Measurements from ENCODE around the gene PLA2G5.

DNA sequence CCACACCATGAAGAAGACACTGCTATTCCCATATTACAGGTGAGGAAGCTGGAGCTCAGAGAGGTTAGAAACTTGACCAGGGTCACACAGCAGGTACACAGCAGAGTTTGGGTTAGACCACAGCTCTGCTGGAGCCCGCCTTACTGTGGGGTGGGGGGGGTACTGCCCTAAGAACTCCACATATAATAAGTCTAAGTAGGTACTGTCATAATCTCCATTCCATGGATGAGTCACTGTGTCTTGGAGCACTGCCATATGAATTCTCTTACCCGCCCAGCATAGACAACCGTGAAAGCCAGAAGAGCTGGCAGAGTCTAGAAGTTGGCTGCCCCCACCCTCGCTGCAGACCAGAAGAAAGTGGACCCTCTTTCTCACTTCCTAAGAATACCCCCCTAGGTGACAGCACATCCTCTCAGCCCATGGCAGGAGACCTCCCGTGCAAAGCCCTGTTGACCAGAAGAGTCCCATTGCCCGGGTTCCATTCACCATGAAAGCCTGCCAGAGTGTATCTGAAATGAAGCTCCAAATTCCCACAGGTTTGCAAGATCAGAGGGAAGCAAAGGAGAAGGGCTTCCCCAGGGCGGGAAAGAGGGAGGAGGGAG, 54.6 kb downstream of the PLA2G5 start:
- TF ChIP-seq, protein P1, sequence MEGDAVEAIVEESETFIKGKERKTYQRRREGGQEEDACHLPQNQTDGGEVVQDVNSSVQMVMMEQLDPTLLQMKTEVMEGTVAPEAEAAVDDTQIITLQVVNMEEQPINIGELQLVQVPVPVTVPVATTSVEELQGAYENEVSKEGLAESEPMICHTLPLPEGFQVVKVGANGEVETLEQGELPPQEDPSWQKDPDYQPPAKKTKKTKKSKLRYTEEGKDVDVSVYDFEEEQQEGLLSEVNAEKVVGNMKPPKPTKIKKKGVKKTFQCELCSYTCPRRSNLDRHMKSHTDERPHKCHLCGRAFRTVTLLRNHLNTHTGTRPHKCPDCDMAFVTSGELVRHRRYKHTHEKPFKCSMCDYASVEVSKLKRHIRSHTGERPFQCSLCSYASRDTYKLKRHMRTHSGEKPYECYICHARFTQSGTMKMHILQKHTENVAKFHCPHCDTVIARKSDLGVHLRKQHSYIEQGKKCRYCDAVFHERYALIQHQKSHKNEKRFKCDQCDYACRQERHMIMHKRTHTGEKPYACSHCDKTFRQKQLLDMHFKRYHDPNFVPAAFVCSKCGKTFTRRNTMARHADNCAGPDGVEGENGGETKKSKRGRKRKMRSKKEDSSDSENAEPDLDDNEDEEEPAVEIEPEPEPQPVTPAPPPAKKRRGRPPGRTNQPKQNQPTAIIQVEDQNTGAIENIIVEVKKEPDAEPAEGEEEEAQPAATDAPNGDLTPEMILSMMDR (optimal IDR thresholded peaks at IDR 0.05 in 1 of 3, IDR thresholded peaks at IDR 0.05 in 1 of 3, conservative IDR thresholded peaks at IDR 0.05 in 1 of 3; ENCODE audit: extremely low read depth in 1 of 3, insufficient read depth in 2 of 3, low read length in 3 of 3): no peak
- no peak for TF ChIP-seq EZH2 (IDR thresholded peaks at IDR 0.05; ENCODE audit: low read length)

Measured in keratinocyte (primary cell).